GM20431 (cell line): ENCODE data around the gene SENP8.

ENCODE experiments used
- in situ Hi-C: fragments of 300-500 bp; cut with MseI, MboI; formaldehyde crosslinking; loops from one replicate; pipeline ENCODE4 v1.15.0; 2020; ENCODE audit warnings: low sequenced_read_pairs; ENCODE audit not compliant: unreplicated experiment

Gene SENP8

GRCh38 chr15:72172796-72173195 is 54.6 kb downstream of the SENP8 start:
- in situ Hi-C loops, result no loop called here

GRCh38 chr15:72173401-72173800 is 55.2 kb downstream of the SENP8 start:
- in situ Hi-C loops, result no loop called here

- in situ Hi-C loops, result no loop called here
Observed at GRCh38 chr15:72173864-72174550, 55.8 kb downstream of the SENP8 start.

GRCh38 chr15:72174551-72175165 is 56.5 kb downstream of the SENP8 start:
- in situ Hi-C loops, result no loop called here

- in situ Hi-C loops, result no loop called here
Observed at GRCh38 chr15:72175186-72176044, 57.2 kb downstream of the SENP8 start.

GRCh38 chr15:72176159-72176558 is 58.0 kb downstream of the SENP8 start:
- in situ Hi-C loops, result no loop called here

- in situ Hi-C loops, result no loop called here
Observed at GRCh38 chr15:72176743-72177142, 58.5 kb downstream of the SENP8 start.

- in situ Hi-C loops, result no loop called here
Observed at GRCh38 chr15:72178976-72179585, 60.9 kb downstream of the SENP8 start.

- in situ Hi-C loops, result no loop called here
Observed at GRCh38 chr15:72179950-72180581, 61.9 kb downstream of the SENP8 start.

GRCh38 chr15:72180761-72181324 is 62.6 kb downstream of the SENP8 start:
- in situ Hi-C loops, result no loop called here

- in situ Hi-C loops, result no loop called here
Observed at GRCh38 chr15:72182244-72182643, 64.0 kb downstream of the SENP8 start.

- in situ Hi-C loops, result no loop called here
Observed at GRCh38 chr15:72182673-72183072, 64.5 kb downstream of the SENP8 start.

- in situ Hi-C loops, result no loop called here
Observed at GRCh38 chr15:72183781-72184164, 65.6 kb downstream of the SENP8 start.

GRCh38 chr15:72184165-72184811 is 66.1 kb downstream of the SENP8 start:
- in situ Hi-C loops, result no loop called here

- in situ Hi-C loops, result no loop called here
Observed at GRCh38 chr15:72189250-72189902, 71.2 kb downstream of the SENP8 start.

GRCh38 chr15:72192416-72192815 is 74.2 kb downstream of the SENP8 start:
- in situ Hi-C loops, result no loop called here
